ENCODE measurements around the gene RPS6KA2.

Gene RPS6KA2

GRCh38 chr6:166438211-166438861 is 188.7 kb downstream of the RPS6KA2 start:
- no peak for DNase-seq

DNA sequence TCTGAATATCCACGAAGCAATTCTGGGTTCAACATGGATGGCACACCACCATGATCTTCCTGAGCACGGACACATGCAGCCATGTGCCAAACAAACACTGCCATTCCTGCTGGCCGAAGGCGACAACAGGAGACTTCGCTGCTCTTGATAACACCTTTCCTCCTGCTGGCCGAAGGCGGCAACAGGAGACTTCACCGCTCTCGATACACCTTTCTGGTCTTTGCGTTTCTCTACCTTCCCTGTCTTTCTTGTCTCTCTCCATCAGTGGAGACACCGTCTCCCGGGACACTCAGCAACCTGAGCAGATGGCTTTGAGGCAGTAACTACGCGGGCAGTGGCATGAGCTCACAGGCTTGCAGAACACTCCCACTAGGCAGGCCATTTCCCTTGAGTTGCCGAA is 189.4 kb downstream of the RPS6KA2 start:
- no peak for DNase-seq

DNA sequence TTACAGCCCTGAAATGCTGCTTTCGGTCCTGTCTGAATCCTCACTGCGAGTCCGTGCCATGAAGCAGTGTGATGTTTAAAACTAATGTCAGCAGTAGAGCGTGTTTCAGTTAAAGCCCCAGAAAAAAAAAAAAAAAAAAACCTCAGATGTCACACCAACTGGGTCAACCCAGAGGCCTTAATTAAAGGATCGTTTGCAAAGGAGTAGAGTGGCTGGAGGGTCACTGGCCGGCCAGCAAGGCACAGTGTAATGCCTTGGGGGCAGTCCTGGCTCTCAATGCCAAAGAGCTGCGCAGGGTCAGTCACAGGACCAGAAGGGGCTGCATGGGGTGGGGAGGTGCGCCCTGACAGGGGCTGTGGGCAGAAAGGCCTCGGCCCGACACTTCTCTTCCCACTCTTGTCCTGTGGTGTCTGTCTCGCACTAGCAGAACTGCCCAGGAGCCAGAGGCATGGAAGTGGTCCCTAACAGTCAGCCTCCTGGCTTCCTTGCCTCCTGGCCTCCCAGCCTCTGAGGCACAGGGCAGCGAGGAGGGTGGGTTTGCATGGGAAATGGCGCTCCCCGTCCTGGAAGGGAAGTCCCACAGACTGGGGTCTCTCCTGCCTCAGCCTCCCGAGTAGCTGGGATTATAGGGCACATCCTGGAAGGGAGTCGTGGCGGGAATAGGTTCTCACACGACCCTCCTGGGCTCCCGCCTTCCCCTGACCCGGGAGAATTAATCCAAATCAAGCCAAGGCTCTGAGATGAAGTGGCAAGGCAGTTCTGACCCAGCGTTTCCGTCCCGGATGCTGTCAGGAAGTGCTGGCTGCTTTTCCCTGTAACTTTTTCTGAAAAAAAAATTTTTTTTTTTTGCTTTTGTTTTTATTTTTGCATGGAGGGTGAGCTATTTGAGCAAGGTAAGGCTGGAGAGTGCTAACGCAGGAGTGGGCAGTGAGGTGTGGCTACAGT is 190.6 kb downstream of the RPS6KA2 start:
- no peak for DNase-seq

DNA sequence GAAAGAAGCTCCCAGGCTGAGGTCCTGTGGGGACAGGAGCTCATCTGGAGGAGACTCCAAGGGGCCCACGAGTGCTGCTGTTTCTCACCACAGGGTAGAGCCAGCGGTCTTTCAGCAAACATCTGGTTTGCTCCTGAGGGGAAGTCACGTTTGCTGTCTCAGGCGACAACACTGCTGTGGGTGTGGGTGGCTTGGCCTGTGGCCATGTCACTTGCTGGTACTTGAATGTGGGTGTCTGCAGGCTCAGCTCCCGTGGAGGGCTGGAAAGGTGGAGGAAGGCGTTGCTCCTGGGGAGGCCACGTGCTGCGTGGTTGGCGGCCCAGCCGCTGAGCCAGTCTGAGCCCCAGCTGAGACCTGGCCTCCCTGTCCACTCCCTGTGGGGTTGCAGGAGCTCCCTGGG is 191.5 kb downstream of the RPS6KA2 start:
- no peak for DNase-seq

DNA sequence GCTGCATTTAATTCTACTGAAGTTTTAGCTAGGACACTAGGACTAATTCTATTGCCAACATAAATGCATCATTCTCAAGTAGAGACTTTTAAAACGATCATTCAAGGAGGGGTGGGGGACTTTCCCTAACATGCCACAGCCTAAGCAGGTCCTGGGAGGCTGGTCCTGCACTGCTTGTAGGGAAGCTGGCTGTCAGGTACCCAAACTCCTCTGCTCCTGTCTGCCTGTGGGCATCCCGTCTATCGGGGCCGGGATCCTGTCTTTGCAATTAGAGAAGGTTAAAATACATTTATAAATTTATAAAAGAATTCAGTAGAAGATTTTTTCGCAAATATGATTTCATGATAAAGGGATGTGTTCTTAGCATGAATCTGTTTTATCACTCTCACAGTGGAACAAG is 192.7 kb downstream of the RPS6KA2 start:
- no peak for DNase-seq

DNA sequence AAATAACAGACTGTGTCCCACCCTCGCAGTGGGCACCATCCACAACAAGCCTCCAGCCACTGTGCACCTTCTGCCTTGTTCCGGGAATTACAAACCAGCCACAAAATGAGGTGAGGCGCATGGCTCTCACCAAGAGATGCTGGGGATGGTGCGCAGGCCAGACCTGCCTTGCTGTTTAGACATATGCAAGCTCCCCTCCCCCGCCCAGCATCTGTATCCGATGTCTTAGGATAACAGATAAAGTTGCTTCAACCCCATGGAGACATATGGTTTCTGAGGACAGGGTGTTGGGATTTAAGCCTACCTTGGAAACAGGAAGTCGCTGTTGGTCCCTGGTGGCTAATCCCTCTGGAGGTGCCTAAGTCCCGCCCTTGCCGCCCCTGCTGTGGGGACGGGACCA is 194.0 kb downstream of the RPS6KA2 start:
- no peak for DNase-seq

GRCh38 chr6:166430269-166430668 is 196.8 kb downstream of the RPS6KA2 start:
- no peak for DNase-seq

GRCh38 chr6:166424431-166424830 is 202.6 kb downstream of the RPS6KA2 start:
- no peak for DNase-seq

DNA sequence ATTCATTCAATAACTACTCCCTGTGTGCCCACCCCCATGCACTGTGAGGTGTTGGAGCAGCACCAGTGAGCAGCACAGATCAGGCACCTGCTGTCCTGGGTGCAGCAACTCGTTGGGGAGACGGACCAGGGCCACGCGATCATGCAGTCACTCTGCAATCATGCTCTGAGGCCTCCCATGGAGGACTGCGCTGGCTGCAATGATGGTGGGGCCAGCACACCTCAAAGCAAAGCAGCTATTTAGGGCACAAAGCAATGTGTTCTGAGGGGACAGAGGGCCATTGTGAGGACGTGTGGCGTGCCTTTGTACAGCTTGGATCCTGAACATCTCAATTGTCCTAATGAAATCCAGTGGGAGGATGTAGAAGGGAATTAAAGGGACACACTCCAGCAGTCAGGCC is 203.3 kb downstream of the RPS6KA2 start:
- no peak for DNase-seq

DNA sequence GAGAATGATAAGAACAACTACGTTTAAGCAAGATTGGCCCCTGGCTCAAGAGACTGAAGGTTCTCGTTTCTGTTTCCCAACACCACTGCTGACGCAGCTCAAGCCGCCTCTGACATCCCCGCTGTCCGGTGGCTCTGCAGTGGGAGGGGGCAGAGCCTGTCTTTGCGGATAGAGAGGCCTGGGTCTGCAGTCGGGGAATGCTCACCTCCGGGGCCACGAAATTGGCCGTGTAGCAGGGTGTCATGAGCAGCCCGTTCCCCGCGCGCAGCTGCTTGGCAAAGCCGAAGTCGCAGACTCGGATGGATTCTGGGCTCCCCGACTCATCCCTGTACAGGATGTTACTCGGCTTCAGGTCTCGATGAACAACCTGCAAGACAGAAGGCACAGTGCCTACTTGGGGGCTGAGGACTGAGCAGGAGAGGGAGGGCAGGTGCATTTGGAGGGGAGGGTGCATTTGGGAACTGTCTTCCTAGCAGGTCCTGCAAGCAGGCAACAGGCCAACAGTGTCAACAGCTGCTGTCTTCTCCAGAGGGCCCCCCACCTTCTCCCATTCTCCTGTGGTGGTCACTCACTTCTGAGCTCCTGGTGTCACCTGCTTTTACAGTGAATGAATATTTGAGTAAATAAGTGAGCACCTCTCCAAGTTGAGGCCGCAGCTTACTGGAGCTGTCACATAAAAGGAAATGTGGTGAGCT is 203.9 kb downstream of the RPS6KA2 start:
- no peak for DNase-seq

GRCh38 chr6:166422201-166422940 is 204.7 kb downstream of the RPS6KA2 start:
- DNase-seq = no peak

DNA sequence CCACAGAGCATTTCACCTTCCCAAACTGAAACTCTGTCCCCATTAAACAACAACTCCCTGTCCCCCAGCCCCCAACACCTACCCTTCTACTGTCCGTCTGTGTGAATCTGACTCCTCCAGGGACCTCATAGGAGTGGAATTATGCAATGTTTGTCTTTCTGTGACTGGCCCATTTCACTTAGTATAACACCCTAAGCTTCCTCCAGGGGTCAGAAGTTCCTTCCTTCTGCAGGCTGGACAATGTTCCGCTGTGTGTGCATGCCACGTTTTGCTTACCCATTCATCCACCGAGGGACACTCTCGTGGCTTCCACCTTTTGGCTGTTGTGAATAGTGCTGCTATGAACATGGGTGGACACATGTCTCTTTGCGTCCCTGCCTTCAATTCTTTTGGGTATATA is 206.7 kb downstream of the RPS6KA2 start:
- DNase-seq = no peak

- no peak for DNase-seq
Measured at GRCh38 chr6:166419717-166420116, 207.3 kb downstream of the RPS6KA2 start.

DNA sequence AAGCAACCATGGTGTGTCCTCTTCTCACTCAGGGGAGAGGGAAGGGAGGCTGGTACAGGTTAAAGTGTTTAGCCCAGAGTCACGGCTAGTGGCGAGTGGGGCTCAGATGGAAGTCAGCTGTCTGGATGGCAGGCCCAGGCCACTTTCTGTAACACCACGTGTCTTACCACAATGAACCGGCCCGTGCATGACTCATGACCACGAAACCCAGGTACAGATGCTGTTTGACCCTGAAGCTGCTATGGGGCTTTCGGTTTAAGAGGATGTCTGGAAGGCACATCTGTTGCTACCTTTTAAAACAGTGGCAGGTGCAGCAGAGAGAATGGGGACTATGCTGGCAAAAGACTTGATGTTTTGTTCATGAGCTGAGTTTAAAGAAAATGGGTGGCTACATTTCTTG is 207.8 kb downstream of the RPS6KA2 start:
- no peak for DNase-seq

- no peak for DNase-seq
Measured at GRCh38 chr6:166418691-166419143, 208.3 kb downstream of the RPS6KA2 start.

DNA sequence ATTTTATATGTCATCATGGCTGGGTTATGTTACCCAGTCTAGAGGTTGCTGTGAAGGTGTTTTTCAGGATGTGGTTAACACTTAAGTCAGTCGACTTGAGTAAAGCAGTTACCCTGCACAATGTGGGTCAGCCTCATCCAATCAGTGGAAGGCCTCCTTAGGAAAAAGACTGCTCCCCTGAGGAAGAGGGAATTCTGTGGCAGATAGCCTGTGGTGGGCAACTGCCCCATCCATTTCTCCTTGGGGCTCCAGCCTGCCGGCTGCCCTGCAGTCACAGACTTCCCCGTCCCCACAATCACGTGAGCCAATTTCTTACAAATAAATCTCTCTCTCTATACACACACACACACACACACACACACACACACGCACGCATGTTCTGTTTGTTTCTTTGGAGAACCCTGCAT is 209.8 kb downstream of the RPS6KA2 start:
- no peak for DNase-seq

- DNase-seq = no peak
Measured at GRCh38 chr6:166415833-166416347, 211.2 kb downstream of the RPS6KA2 start.

DNA sequence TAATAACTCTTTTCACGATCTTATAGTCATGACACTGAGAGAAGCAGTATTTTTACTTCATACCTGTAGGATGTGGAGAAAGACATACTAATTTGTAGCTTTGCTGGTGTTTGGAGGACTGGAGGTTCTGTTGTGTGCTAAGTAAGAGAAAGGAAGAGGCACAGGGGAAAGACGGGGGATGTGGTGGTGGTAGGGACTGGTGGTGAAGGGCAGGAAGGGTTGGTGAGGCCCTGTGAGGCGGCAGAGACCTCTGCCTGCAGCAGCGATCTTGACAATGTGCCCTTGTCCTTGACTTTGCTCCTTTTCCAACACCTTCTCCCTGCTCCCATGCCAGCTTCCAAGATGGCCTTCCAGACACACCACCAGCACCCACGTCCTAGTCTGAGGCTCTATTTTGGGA is 211.7 kb downstream of the RPS6KA2 start:
- DNase-seq = no peak

GRCh38 chr6:166413491-166413951 is 213.5 kb downstream of the RPS6KA2 start:
- DNase-seq = no peak

- DNase-seq = no peak
Measured at GRCh38 chr6:166412911-166413384, 214.1 kb downstream of the RPS6KA2 start.

- DNase-seq = no peak
Measured at GRCh38 chr6:166412156-166412910, 214.7 kb downstream of the RPS6KA2 start.

GRCh38 chr6:166411721-166412151 is 215.3 kb downstream of the RPS6KA2 start:
- DNase-seq = no peak
